ENCODE data around the gene FASTKD2.
A peak's percentile ranks its signal among the peaks of the same experiment; 100 is the strongest.
"Not testable (repeated sequence)": the region's sequence is repeated elsewhere in the genome, so short reads cannot be mapped to it uniquely, and the experiment has no call there.

The FASTKD2 gene

GRCh38 chr2:206790311-206790935 lies 25.0 kb downstream of the FASTKD2 start:
- DNase-seq (ENCODE audit: low read depth): no peak

GRCh38 chr2:206792645-206793044 lies 27.2 kb downstream of the FASTKD2 start:
- DNase-seq (ENCODE audit: low read depth): no peak

GRCh38 chr2:206797376-206797775 lies 32.0 kb downstream of the FASTKD2 start:
- DNase-seq (ENCODE audit: low read depth): no peak

- no peak for DNase-seq (ENCODE audit: low read depth)
These were observed 32.6 kb downstream of the FASTKD2 start for GRCh38 chr2:206798000-206798399.

- peak; percentile 46 for DNase-seq (ENCODE audit: low read depth)
These were observed 33.7 kb downstream of the FASTKD2 start for GRCh38 chr2:206799083-206799482.

- DNase-seq (ENCODE audit: low read depth): peak; percentile 65
These were observed 35.4 kb downstream of the FASTKD2 start for GRCh38 chr2:206800506-206801417.

GRCh38 chr2:206801418-206802189 lies 36.2 kb downstream of the FASTKD2 start:
- DNase-seq (ENCODE audit: low read depth): no peak

GRCh38 chr2:206802654-206803514 lies 37.5 kb downstream of the FASTKD2 start:
- no peak for DNase-seq (ENCODE audit: low read depth)

- DNase-seq (ENCODE audit: low read depth): peak; percentile 27
These were observed 38.9 kb downstream of the FASTKD2 start for GRCh38 chr2:206804326-206804725.

- no peak for DNase-seq (ENCODE audit: low read depth)
These were observed 40.6 kb downstream of the FASTKD2 start for GRCh38 chr2:206805887-206806607.

- DNase-seq (ENCODE audit: low read depth): not testable (repeated sequence)
These were observed 42.2 kb downstream of the FASTKD2 start for GRCh38 chr2:206807624-206808023.

- DNase-seq (ENCODE audit: low read depth): not testable (repeated sequence)
These were observed 47.1 kb downstream of the FASTKD2 start for GRCh38 chr2:206812471-206812870.

GRCh38 chr2:206814498-206814897 lies 49.1 kb downstream of the FASTKD2 start:
- DNase-seq (ENCODE audit: low read depth): no peak

GRCh38 chr2:206820807-206821206 lies 55.4 kb downstream of the FASTKD2 start:
- DNase-seq (ENCODE audit: low read depth): no peak

GRCh38 chr2:206823178-206823577 lies 57.8 kb downstream of the FASTKD2 start:
- no peak for DNase-seq (ENCODE audit: low read depth)

- no peak for DNase-seq (ENCODE audit: low read depth)
These were observed 58.7 kb downstream of the FASTKD2 start for GRCh38 chr2:206824087-206824618.

- no peak for DNase-seq (ENCODE audit: low read depth)
These were observed 59.6 kb downstream of the FASTKD2 start for GRCh38 chr2:206824993-206825392.

GRCh38 chr2:206831442-206831995 lies 66.1 kb downstream of the FASTKD2 start:
- no peak for DNase-seq (ENCODE audit: low read depth)

- DNase-seq (ENCODE audit: low read depth): peak; percentile 25
These were observed 67.5 kb downstream of the FASTKD2 start for GRCh38 chr2:206832873-206833272.

GRCh38 chr2:206833291-206833690 lies 67.9 kb downstream of the FASTKD2 start:
- no peak for DNase-seq (ENCODE audit: low read depth)

Data from stromal cell of bone marrow (primary cell).